ENCODE results near the gene CLCN1. TPM values are rescaled to one million over a fixed set of nuclear protein-coding genes. Genes with fewer than 3 reads are reported as not detected.

CLCN1 gene
- total and polyA plus RNA-seq, 2 donors (not counting 3 experiments of a cell fraction or from before 2014, with no cell fraction given) = not detected

DNA sequence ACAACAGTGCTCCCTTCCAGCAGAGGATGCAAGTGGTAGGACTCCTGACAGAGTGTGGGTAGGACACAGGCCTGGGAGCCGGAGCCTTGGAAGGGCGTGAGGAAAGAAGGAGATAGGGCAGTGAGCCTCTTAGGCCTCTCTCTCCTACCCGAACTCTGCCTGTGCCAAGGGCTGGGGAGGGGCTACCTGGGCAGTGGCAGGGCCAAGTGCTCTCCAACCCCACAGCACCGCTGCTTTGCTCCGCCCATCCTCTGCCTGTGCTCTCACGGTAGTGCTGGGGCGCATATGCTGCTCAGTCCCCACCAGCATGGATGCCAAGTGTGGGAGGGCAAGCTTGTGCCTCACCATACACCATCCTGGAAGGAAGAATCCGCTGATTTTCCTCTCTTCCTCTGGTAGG lies 39.1 kb downstream of the CLCN1 start:
- ChIA-PET CTCF (interaction anchor here (1.0 to 1.5 kb wide), 3 partner anchors 17 to 20 kb away, joined by 3 read pairs; no protein-coding TSS in a partner anchor), POLR2A (no interaction called here)
- DNase-seq (ENCODE audit: low read depth, low spot score) (no peak), FAIRE-seq (no peak)
- no peak overlapping the region for H2AFZ ChIP-seq (ENCODE audit: low read depth, low read length)
- no peak overlapping the region for H3K4me2 ChIP-seq (ENCODE audit: insufficient read depth, low read length)
- dilution Hi-C loops (cut with MboI; ENCODE audit: extremely low pct_ligation_motif_present, low sequenced_read_pairs) = no loop called here
- TF ChIP-seq POLR2A (IDR thresholded peaks at IDR 0.05; ENCODE audit: low read depth, low read length) (no peak), POLR2AphosphoS5 (IDR thresholded peaks at IDR 0.05; ENCODE audit: insufficient read depth, low read depth, low read length) (no peak), MYC (IDR thresholded peaks at IDR 0.05; ENCODE audit: low read depth, low read length) (no peak), JUN (IDR thresholded peaks at IDR 0.05; ENCODE audit: borderline replicate concordance, insufficient read depth, insufficient read length, low read depth) (no peak), FOS (IDR thresholded peaks at IDR 0.05; ENCODE audit: borderline replicate concordance, insufficient read depth, low read length) (no peak), GATA2 (IDR thresholded peaks at IDR 0.05; ENCODE audit: insufficient read depth, insufficient read length, low read depth, low read length) (no peak), EZH2 (IDR thresholded peaks at IDR 0.05; ENCODE audit: borderline replicate concordance, low read depth, low read length, severe bottlenecking) (no peak)
- TF ChIP-seq, protein P1, sequence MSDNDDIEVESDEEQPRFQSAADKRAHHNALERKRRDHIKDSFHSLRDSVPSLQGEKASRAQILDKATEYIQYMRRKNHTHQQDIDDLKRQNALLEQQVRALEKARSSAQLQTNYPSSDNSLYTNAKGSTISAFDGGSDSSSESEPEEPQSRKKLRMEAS (IDR thresholded peaks at IDR 0.05; ENCODE audit: insufficient read depth, insufficient read length) = no peak
- TF ChIP-seq, protein P2, sequence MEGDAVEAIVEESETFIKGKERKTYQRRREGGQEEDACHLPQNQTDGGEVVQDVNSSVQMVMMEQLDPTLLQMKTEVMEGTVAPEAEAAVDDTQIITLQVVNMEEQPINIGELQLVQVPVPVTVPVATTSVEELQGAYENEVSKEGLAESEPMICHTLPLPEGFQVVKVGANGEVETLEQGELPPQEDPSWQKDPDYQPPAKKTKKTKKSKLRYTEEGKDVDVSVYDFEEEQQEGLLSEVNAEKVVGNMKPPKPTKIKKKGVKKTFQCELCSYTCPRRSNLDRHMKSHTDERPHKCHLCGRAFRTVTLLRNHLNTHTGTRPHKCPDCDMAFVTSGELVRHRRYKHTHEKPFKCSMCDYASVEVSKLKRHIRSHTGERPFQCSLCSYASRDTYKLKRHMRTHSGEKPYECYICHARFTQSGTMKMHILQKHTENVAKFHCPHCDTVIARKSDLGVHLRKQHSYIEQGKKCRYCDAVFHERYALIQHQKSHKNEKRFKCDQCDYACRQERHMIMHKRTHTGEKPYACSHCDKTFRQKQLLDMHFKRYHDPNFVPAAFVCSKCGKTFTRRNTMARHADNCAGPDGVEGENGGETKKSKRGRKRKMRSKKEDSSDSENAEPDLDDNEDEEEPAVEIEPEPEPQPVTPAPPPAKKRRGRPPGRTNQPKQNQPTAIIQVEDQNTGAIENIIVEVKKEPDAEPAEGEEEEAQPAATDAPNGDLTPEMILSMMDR (IDR thresholded peaks at IDR 0.05; ENCODE audit: extremely low read depth in 1 of 2, insufficient read depth in 1 of 2, low read depth in 1 of 2, low read length in 2 of 2) = no peak
- H3K9me3 ChIP-seq (replicated peaks; ENCODE audit: control insufficient read depth, insufficient read depth, low read length) = no peaks in the 10 kb centered on the region
- intact Hi-C loops (cut with micrococcal nuclease) = no loop called here
- no peak overlapping the region for H3K9ac ChIP-seq (replicated peaks; ENCODE audit: extremely low read depth, insufficient read depth, low read length)
- H3K27me3 ChIP-seq (ENCODE audit: control insufficient read depth in 2 of 2, insufficient read depth in 2 of 2, low read length in 2 of 2) = peaks cover 0 to under 1% of the 10 kb centered on the region in 2 experiments
- H3K4me1 ChIP-seq (ENCODE audit: control insufficient read depth, extremely low read depth, insufficient read depth, low read length) = no peaks in the 10 kb centered on the region
- H4K20me1 ChIP-seq (replicated peaks; ENCODE audit: control insufficient read depth, extremely low read depth, insufficient read depth, low read length) = no peaks in the 10 kb centered on the region
- no peaks in the 10 kb centered on the region for H3K79me2 ChIP-seq (ENCODE audit: control insufficient read depth, insufficient read depth, low read length)
- no peak overlapping the region for H3K4me3 ChIP-seq (replicated peaks in 1 of 3; ENCODE audit: insufficient read depth in 1 of 3, low read depth in 1 of 3, low read length in 3 of 3)
- no peaks in the 10 kb centered on the region for H3K36me3 ChIP-seq (ENCODE audit: control insufficient read depth in 2 of 2, extremely low read depth in 1 of 2, insufficient read depth in 2 of 2, low read length in 2 of 2)
- no peaks in the 10 kb centered on the region for H3K9me1 ChIP-seq (replicated peaks; ENCODE audit: control insufficient read depth, extremely low read depth, insufficient read depth, low read length)
- no peak overlapping the region for H3K27ac ChIP-seq (ENCODE audit: insufficient read depth, low read depth, low read length)
- no TSS peak for BruUV-seq (replicated peaks)
